Prostate gland (tissue), 2 donors: ENCODE data around the gene SERPINA10.

ENCODE experiments used
- POLR2AphosphoS5 ChIP-seq: sonication (generic); formaldehyde crosslinking; IDR thresholded peaks from one replicate; pipeline ENCODE4 v1.6.1; 2017; ENCODE audit warnings: antibody characterized with exemption
- TF ChIP-seq, protein P1 (sequence below), 4 experiments: fragments of 200-600 bp in 2 of 4; fragments of 450-650 bp in 2 of 4; sonication (generic) in 2 of 4; IDR thresholded peaks; 1 replicate in 3 of 4; 2 replicates in 1 of 4; pipeline ENCODE4 v1.5.1; 2016 to 2019; ENCODE audit warnings: antibody characterized with exemption in 4 of 4, mild to moderate bottlenecking in 2 of 4, moderate library complexity in 2 of 4

DNA sequence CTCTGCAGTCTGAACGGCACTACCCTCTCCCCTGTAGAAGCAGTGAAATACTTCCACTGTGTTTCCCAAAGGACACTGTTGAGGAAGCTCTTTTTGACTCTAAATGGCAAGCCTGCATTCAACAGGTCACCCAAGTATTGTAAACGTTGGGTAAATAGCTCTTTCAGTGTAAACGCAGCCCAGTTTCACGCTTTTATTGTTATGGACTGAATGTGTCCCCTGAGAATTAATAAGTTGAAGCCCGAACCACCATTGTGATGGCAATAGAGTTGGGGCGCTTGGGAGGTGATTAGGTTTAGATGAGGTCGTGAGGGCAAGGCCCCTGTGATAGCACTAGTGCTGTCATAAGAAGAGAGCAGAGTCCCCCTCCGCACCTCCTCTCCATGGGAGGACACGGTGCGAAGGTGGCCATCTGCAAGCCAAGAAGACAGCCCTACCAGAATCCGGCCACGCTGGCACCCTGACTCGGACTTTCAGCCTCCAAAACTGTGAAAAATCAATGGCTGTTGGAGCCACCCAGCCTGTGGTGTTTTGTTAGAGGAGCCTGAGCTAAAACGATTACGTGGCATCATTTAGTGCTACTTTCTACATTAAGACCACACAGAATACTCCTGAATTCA lies 1.1 kb downstream of the SERPINA10 start:
- TF ChIP-seq POLR2AphosphoS5 = no peak
- TF ChIP-seq, protein P1, sequence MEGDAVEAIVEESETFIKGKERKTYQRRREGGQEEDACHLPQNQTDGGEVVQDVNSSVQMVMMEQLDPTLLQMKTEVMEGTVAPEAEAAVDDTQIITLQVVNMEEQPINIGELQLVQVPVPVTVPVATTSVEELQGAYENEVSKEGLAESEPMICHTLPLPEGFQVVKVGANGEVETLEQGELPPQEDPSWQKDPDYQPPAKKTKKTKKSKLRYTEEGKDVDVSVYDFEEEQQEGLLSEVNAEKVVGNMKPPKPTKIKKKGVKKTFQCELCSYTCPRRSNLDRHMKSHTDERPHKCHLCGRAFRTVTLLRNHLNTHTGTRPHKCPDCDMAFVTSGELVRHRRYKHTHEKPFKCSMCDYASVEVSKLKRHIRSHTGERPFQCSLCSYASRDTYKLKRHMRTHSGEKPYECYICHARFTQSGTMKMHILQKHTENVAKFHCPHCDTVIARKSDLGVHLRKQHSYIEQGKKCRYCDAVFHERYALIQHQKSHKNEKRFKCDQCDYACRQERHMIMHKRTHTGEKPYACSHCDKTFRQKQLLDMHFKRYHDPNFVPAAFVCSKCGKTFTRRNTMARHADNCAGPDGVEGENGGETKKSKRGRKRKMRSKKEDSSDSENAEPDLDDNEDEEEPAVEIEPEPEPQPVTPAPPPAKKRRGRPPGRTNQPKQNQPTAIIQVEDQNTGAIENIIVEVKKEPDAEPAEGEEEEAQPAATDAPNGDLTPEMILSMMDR (IDR thresholded peaks at IDR 0.05) = no peak
